HG03060 (cell line): ENCODE measurements around the gene CXCR5.
"Not testable (repeated sequence)": the region's sequence is repeated elsewhere in the genome, so short reads cannot be mapped to it uniquely, and the experiment has no call there.

Source experiments
- ATAC-seq: cut with Tn5 transposase; IDR thresholded peaks from one replicate; pipeline ENCODE4 v1.9.1; 2021; ENCODE audit warnings: low read depth, moderate number of reproducible peaks; ENCODE audit not compliant: unreplicated experiment

The CXCR5 gene

DNA sequence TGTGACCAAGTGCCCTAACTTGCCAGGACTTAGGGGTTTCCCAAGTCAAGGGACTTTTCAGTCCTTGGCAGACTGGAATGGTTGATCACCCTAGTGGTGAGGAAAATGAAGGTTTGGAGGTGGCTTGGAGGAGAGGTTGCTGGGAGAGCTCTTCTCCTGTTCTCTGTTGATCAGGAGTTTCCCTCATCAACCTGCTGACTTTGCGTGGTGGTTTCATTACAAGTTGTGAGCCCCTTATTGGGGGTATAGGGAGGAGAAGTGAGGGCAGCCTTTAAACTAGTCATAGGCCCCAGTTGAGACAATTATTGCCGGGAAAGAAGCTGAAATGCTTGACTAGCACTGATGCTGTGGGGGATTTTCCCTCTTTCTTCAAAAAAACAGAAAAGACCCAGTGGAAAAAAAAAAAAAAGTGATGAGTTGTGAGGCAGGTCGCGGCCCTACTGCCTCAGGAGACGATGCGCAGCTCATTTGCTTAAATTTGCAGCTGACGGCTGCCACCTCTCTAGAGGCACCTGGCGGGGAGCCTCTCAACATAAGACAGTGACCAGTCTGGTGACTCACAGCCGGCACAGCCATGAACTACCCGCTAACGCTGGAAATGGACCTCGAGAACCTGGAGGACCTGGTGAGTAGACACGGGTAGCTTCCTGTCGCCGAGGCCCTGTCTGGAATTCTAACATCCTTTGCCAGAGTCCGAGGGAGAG, at the start of gene CXCR5:
CXCR5 (plus strand) TSS at position 525 of the 704 bp plus-strand sequence; CDS start at position 575, 50 bp downstream.
- ATAC-seq: peak; percentile 65

DNA sequence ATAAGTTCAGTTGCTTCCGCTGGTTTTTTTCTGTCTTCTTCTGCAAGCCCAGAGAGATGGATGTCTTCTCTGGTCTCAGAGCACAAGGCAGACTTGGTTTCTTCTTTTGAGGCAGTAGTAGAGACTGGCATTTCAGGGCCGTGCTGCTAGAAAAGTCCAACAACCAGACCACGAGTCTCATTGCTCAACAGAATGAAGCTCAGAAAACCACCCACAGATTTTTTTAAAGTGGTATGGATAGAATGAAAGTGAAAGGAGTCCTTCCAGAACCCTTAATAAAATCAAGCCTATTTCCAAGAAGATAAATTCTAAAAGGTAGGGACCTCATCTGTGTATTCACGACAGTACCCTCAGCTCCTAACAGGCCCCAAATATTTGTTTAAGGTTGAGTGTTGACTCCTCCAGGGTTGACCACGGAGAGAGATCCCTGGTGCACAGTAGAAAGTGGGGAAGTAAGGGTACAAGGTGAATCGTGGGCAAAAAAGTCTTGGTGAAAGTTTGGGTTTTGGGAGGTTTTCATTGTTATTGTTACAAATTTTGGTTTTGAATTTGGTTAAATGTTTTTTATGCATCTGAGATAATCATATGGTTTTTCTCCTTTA, 49.2 kb upstream of the CXCR5 start:
- ATAC-seq: no peak

DNA sequence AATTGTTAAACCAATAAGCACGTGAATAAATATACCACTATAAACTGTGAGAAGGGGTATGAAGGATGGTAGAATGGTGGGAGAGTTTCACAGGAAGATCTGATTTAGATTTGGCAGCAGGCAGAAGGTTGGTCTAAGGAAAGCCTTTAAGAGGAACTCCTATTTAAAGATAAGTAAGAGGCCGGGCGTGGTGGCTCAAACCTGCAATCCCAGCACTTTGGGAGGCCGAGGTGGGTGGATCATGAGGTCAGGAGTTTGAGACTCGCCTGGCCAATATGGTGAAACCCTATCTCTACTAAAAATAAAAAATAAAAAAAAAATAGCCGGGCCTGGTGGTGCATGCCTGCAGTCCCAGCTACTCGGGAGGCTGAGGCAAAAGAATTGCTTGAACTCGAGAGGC, 45.8 kb upstream of the CXCR5 start:
- no peak for ATAC-seq

- ATAC-seq: no peak
Measured at GRCh38 chr11:118838905-118839553, 44.7 kb upstream of the CXCR5 start.

- ATAC-seq: no peak
Measured at GRCh38 chr11:118841469-118842242, 42.0 kb upstream of the CXCR5 start.

- no peak for ATAC-seq
Measured at GRCh38 chr11:118842369-118842768, 41.3 kb upstream of the CXCR5 start.

GRCh38 chr11:118842843-118843242, 40.8 kb upstream of the CXCR5 start:
- ATAC-seq: not testable (repeated sequence)

GRCh38 chr11:118843565-118843964, 40.1 kb upstream of the CXCR5 start:
- ATAC-seq: no peak

- no peak for ATAC-seq
Measured at GRCh38 chr11:118845369-118845768, 38.3 kb upstream of the CXCR5 start.

DNA sequence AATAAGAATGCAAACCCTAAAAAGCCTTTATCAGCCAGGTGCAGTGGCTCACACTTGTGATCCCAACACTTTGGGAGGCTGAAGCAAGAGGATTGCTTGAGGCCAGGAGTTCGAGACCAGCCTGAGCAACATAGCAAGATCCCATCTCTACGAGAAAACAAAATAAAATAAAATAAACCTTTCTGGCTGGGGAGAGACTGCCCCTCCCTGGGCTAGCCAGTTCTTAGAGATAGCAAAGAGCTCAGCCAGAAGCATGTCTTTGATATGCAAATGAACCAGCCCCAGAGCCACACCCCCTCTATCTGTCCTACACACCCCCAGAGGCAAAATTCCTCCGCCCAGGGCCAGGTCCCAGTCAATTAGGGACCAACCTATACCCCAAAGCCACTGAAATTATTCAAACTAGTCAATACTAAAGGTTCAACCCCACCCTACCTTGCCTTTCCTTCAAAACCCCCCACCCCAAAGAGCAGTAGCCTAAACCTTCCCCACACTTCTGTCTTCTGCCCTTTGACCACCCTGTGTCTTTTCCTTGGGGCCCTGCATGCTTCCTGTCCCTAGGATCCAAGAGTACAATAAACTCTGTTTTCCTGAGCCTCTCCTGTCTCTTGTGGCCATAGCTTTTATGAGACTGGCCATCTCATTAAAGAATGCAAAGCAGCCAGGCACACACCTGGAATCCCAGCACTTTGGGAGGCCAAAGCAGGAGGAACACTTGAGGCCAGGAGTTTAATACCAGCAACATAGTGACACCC, 37.3 kb upstream of the CXCR5 start:
- no peak for ATAC-seq

DNA sequence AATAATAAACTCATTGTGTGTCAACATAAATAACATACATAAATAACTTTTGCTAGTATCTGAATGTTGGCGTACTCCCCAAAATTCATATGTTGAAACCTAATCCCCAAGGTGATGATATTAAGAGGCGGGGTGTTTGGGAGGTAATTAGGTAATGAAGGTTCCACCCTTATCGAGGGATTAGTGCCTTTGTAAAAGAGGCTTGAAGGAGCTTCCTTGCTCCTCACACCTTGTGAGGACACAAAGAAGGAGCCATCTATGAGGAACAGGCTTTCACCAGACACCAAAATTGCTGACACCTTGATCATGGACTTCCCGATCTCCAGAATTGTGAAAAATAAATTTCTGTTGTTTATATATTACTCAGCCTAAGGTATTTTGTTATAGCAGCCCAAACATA, 33.9 kb upstream of the CXCR5 start:
- no peak for ATAC-seq

GRCh38 chr11:118851970-118852369, 31.7 kb upstream of the CXCR5 start:
- no peak for ATAC-seq

DNA sequence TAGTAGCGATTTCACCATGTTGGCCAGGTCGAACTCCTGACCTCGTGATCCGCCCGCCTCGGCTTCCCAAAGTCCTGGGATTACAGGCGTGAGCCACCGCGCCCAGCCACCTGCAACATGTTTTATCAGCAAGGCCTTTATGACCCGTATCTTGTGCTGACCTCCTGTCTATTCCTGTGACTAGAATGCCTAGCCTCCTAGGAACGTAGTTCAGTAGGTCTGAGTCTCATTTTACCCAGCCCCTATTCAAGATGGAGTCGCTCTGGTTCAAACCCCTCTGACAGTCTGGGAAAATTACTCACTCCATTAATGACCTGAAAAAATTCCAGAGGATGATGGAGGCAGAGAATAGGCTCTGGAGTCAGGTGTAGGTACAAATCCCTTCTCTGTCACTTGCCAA, 30.0 kb upstream of the CXCR5 start:
- ATAC-seq: no peak

DNA sequence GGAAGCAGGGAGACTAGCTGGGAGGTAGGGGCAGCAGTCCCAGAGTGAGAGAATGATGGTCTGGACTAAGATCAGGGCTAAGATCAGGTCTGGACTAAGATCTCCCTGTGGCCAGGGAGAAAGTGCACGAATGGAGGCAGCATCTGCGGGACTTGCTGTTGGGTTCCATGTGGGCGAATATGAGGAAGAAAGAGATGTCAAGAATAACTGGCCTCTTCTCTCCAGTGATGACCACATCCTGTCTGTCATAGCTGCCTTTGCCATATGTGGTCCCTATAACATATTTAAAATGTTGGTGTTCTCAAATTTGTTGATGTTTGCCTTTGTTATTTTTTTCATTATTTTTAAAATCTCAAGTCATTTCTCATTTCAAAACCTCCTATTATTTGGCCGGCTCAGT, 27.4 kb upstream of the CXCR5 start:
- ATAC-seq: no peak

DNA sequence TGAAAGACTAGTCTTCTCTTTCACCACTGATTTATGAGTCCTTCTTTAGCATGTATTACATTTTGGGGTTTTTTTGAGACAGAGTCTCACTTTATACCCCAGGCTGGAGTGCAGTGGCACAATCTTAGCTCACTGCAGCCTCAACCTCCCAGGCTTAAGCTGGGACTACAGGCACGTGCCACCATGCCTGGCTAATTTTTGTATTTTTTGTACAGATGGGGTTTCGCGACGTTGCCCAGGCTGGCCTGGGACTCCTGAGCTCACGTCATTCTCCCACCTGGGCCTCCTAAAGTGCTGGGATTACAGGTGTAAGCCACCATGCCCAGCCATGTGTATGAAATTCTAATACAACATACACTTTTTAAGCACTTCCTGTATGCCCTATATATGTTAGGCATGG, 26.3 kb upstream of the CXCR5 start:
- ATAC-seq: no peak

- no peak for ATAC-seq
Measured at GRCh38 chr11:118859973-118860372, 23.7 kb upstream of the CXCR5 start.

GRCh38 chr11:118868659-118869058, 15.0 kb upstream of the CXCR5 start:
- ATAC-seq: no peak

DNA sequence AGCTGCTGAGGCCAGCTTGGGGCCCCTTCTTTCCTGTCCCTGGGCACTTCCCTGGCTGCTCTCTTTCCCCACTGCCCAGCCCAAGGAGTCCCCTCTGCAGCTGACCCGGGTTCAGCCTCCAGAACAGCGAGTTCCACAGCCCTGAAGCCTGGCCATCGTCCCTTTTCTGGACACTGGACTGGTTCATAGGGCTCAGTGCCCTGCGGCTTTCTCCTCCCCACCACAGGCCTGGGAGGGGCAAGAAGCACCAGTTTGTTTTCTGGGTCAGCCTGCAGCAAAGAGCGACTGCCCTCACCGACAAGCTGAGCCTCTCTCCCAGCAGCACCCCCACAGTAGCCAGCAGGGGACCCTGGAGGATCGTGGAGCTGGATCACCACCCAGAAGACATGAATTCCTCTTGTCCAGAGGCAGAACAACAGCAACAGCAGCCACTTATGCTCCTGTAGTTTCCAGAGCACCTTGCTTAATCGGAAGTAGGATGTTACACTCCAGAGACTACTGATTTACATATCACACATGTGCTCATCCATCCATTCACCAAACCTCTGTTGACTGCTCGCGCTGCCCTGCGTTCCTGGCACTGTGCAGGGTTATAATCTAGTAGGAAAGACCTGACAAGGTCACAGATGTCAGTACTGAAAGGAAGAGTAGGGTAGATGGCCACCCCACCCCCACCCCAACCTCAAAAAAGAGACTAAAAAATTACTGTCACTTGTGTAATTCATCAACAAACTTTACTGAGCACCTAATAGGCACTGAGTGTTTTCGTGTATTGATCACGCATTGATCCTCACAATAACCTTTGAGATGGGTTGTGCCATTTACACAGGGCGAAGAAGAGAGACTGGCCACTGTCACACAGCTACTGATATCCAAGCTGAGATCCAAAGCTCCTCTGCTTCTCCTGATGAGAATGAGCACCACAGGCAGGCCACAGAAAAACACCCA, 13.0 kb upstream of the CXCR5 start:
- no peak for ATAC-seq

- ATAC-seq: no peak
Measured at GRCh38 chr11:118872403-118872821, 11.3 kb upstream of the CXCR5 start.
